Fibroblast of mammary gland (primary cell): ENCODE measurements around the gene MMRN2.

Experiments used
- DNase-seq: peaks from one replicate; pipeline ENCODE4 v3.0.0-alpha.2; 2010; ENCODE audit warnings: low read depth
- H3K4me3 ChIP-seq: 2 replicates; pipeline ENCODE4 v1.5.1; 2011; ENCODE audit warnings: low read depth, mild to moderate bottlenecking, low read length, moderate library complexity; ENCODE audit not compliant: control insufficient read depth
- CTCF ChIP-seq: conservative IDR thresholded peaks from 2 replicates; pipeline ENCODE4 v1.5.1; 2011; ENCODE audit warnings: low read depth, low read length, inconsistent platforms; ENCODE audit not compliant: control insufficient read depth, insufficient read depth

Gene MMRN2

GRCh38 chr10:86898511-86898910 is 58.9 kb downstream of the MMRN2 start:
- no peak for DNase-seq
- no peak for TF ChIP-seq CTCF
- H3K4me3 ChIP-seq: no peak overlapping the region

- no peak overlapping the region for H3K4me3 ChIP-seq
- DNase-seq: no peak
- TF ChIP-seq CTCF: no peak
Observed at GRCh38 chr10:86889997-86890396, 67.4 kb downstream of the MMRN2 start.

- peak; percentile 68 for DNase-seq
- H3K4me3 ChIP-seq: no peak overlapping the region
- TF ChIP-seq CTCF: no peak
Observed at GRCh38 chr10:86888585-86889381, 68.6 kb downstream of the MMRN2 start.
